Right lobe of liver (tissue), 6 donors: Measurements from ENCODE around the gene CACFD1. TPM values are rescaled to one million over a fixed set of nuclear protein-coding genes. Genes with fewer than 3 reads are reported as not detected.
A peak's percentile ranks its signal among the peaks of the same experiment; 100 is the strongest.

Experiments used
- ATAC-seq, 4 donors: fragments of 200-7000 bp; cut with Tn5 transposase; one replicate each; pipeline ENCODE4 v1.9.1; 2020; ENCODE audit warnings: mild to moderate bottlenecking in 4 of 4, moderate library complexity in 4 of 4
- DNase-seq, 3 donors: peaks; one replicate each; pipeline ENCODE4 v3.0.0-alpha.2; 2020
- H3K27ac ChIP-seq, 3 donors: fragments of 200-600 bp; one replicate each; pipeline ENCODE4 v1.8.0; 2022
- H3K27me3 ChIP-seq, 2 donors: fragments of 200-600 bp; one replicate each; pipeline ENCODE4 v1.8.0; 2022
- H3K36me3 ChIP-seq, 4 donors: fragments of 200-600 bp; sonication (generic) in 1 of 4; one replicate each; pipeline versions ENCODE4 v1.5.1 to v1.8.0; 2017 to 2022; ENCODE audit warnings: control low read depth in 1 of 4
- H3K4me1 ChIP-seq, 4 donors: fragments of 200-600 bp; sonication (generic) in 1 of 4; one replicate each; pipeline versions ENCODE4 v1.5.1 to v1.8.0; 2017 to 2022; ENCODE audit warnings: control low read depth in 1 of 4
- H3K4me3 ChIP-seq, 3 donors: fragments of 200-600 bp; one replicate each; pipeline ENCODE4 v1.8.0; 2022
- H3K9me3 ChIP-seq, 4 donors: fragments of 200-600 bp; sonication (generic) in 1 of 4; one replicate each; pipeline versions ENCODE4 v1.5.1 to v1.8.0; 2017 to 2022; ENCODE audit warnings: control low read depth in 1 of 4
- CTCF ChIP-seq, 4 donors: fragments of 200-600 bp in 3 of 4; fragments of 450-650 bp in 1 of 4; IDR thresholded peaks; one replicate each; pipeline versions ENCODE4 v1.5.1 to v1.8.0; 2016 to 2022; ENCODE audit warnings: antibody characterized with exemption in 4 of 4, mild to moderate bottlenecking in 2 of 4
- POLR2A ChIP-seq: fragments of 450-650 bp; IDR thresholded peaks from one replicate; pipeline ENCODE4 v1.6.1; 2017; ENCODE audit warnings: antibody characterized with exemption, mild to moderate bottlenecking
- WGBS: methylation state at CpG from one replicate; pipeline ENCODE4 v1.1.6; 2018; ENCODE audit warnings: low coverage, low lambda C conversion rate; ENCODE audit not compliant: insufficient coverage; ENCODE audit errors: missing lambda C conversion rate; 5-methylcytosine and 5-hydroxymethylcytosine counted together
- intact Hi-C, 2 donors: fragments of 100-400 bp; cut with DNase I; formaldehyde crosslinking; loops; one replicate each; pipeline versions ENCODE4 v1.11.2 to v1.14.1; 2022
- total RNA-seq, 6 experiments: library from RNA; depleted of rRNA in 2 of 6; stranded (reverse); fragments of >200 nt in 2 of 6; fragmentation: NEBNext Ultra II Directional in 3 of 6; extraction: Animal tissue kit (Norgen Biotek cat#: 25700) in 3 of 6; gene quantifications; one replicate each; pipeline versions ENCODE4 v1.1.0 to v1.2.4, GENCODE V29; 2016 to 2023
- donor health status: DM: no; HTN: yes; CAD: no.
- donor health status: DM: no; HTN: no; CAD: no.
- donor health status: DM: no; HTN: no; CAD: no.
- donor health status: DM: no; HTN: yes; CAD: no.
- donor health status: DM: no; HTN: yes; CAD: no.

Gene CACFD1
- total RNA-seq, 6 experiments from 2014 or later, result 23.5 to 39.8 (median 32.9) TPM

GRCh38 chr9:133487331-133487725 lies 27.6 kb downstream of the CACFD1 start:
- Histone ChIP-seq H3K9me3 (no peaks in the 10 kb centered on the region), H3K36me3 (no peaks in the 10 kb centered on the region), H3K4me1 (no peaks in the 10 kb centered on the region), H3K27ac (no peak overlapping the region), H3K4me3 (no peak overlapping the region), H3K27me3 (no peaks in the 10 kb centered on the region)
- intact Hi-C loops, result loop anchor here (5.0 to 10.0 kb wide), 4 partner anchors 85 to 303 kb away; partner anchors contain the start of genes MED22 (in 1 of the 2) and RPL7A (in 1 of the 2)
- WGBS, result 50% methylated on average over 2 of the region's 8 CpGs
- ATAC-seq (no peak), DNase-seq (peak in 2 of 3 donors; percentile 13 to 39)
- TF ChIP-seq POLR2A (no peak), CTCF (IDR thresholded peaks at IDR 0.05) (no peak)

- 100% methylated on average over 2 of the region's 18 CpGs for WGBS
- no peaks in the 10 kb centered on the region for H3K27me3 ChIP-seq
- H3K36me3 ChIP-seq, result no peaks in the 10 kb centered on the region
- no peaks in the 10 kb centered on the region for H3K4me1 ChIP-seq
- ATAC-seq, result no peak
- no peak for TF ChIP-seq POLR2A
- TF ChIP-seq CTCF (IDR thresholded peaks at IDR 0.05), result no peak
- intact Hi-C loops, result loop anchor here (5.0 to 10.0 kb wide), 4 partner anchors 86 to 304 kb away; partner anchors contain the start of genes MED22 (in 1 of the 2) and RPL7A (in 1 of the 2)
- no peak overlapping the region for H3K27ac ChIP-seq
- DNase-seq, result peak in 2 of 3 donors; percentile 8 to 43
- no peak overlapping the region for H3K4me3 ChIP-seq
- H3K9me3 ChIP-seq, result no peaks in the 10 kb centered on the region
These were observed 29.0 kb downstream of the CACFD1 start for GRCh38 chr9:133488686-133489252.

GRCh38 chr9:133489253-133490190 lies 29.7 kb downstream of the CACFD1 start:
- no peaks in the 10 kb centered on the region for H3K9me3 ChIP-seq
- TF ChIP-seq POLR2A, result no peak
- TF ChIP-seq CTCF (IDR thresholded peaks at IDR 0.05), result no peak
- H3K27me3 ChIP-seq, result no peaks in the 10 kb centered on the region
- ATAC-seq, result no peak
- H3K4me1 ChIP-seq, result no peaks in the 10 kb centered on the region
- H3K4me3 ChIP-seq, result no peak overlapping the region
- intact Hi-C loops, result loop anchor here (5.0 to 10.0 kb wide), 4 partner anchors 87 to 305 kb away; partner anchors contain the start of genes MED22 (in 1 of the 2) and RPL7A (in 1 of the 2)
- no peaks in the 10 kb centered on the region for H3K36me3 ChIP-seq
- peak in 2 of 3 donors; percentile 14 to 27 for DNase-seq
- WGBS, result 76% methylated on average over 11 of the region's 19 CpGs
- H3K27ac ChIP-seq, result no peak overlapping the region

- no peak for TF ChIP-seq CTCF (IDR thresholded peaks at IDR 0.05)
- no peak for TF ChIP-seq POLR2A
- Histone ChIP-seq H3K9me3 (no peaks in the 10 kb centered on the region), H3K4me1 (no peaks in the 10 kb centered on the region), H3K36me3 (no peaks in the 10 kb centered on the region), H3K27ac (no peak overlapping the region), H3K4me3 (no peak overlapping the region), H3K27me3 (no peaks in the 10 kb centered on the region)
- 62% methylated on average over 8 of the region's 13 CpGs for WGBS
- no peak for ATAC-seq
- DNase-seq, result peak in 2 of 3 donors; percentile 10 to 27
- intact Hi-C loops, result no loop called here
These were observed 30.5 kb downstream of the CACFD1 start for GRCh38 chr9:133490201-133490681.
